Activated CD4-positive, alpha-beta T cell treated with anti-CD3 and anti-CD28 coated beads, Interleukin-2, Interleukin-4, amounts not matched to agents 100 ng/mL and 50 ng/mL, durations not matched to agents 16 hours and 8 hours (primary cell): Measurements from ENCODE around the gene MTERF1.
"Not testable (repeated sequence)": the region's sequence is repeated elsewhere in the genome, so short reads cannot be mapped to it uniquely, and the experiment has no call there.

Source experiments
- DNase-seq: peaks from one replicate; pipeline ENCODE4 v3.0.0-alpha.2; 2020; ENCODE audit warnings: low spot score

Gene MTERF1, protein sequence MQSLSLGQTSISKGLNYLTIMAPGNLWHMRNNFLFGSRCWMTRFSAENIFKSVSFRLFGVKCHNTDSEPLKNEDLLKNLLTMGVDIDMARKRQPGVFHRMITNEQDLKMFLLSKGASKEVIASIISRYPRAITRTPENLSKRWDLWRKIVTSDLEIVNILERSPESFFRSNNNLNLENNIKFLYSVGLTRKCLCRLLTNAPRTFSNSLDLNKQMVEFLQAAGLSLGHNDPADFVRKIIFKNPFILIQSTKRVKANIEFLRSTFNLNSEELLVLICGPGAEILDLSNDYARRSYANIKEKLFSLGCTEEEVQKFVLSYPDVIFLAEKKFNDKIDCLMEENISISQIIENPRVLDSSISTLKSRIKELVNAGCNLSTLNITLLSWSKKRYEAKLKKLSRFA

GRCh38 chr7:91880413-91881241, at the start of gene MTERF1:
Gene MTERF1, minus strand, starts transcription at chr7:91880702. Its CDS starts 619 bp downstream, at chr7:91880083.
- DNase-seq, result peak; percentile 94

DNA sequence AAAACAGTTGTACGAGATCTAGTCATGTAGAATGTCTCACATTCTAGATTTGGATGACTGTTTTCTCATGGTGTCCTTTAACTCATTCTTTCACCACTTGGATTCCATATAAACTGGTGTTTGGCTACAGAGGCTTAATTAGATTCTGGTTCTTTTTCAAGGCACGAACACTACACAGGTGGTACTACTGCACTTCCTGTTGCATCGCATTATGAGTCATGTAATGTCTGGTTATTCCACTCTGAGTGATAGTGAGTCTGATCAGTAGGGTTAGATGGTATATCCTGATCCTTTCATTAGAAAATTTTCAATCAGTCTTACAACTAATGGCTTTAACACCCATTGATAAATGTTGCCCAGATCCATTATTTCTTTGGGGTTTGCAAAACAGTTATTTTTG, 49.0 kb upstream of the MTERF1 start:
- peak; percentile 27 for DNase-seq

- no peak for DNase-seq
Measured at GRCh38 chr7:91927912-91928311, 47.4 kb upstream of the MTERF1 start.

GRCh38 chr7:91922857-91923256, 42.4 kb upstream of the MTERF1 start:
- DNase-seq, result no peak

- DNase-seq, result no peak
Measured at GRCh38 chr7:91918356-91918755, 37.9 kb upstream of the MTERF1 start.

DNA sequence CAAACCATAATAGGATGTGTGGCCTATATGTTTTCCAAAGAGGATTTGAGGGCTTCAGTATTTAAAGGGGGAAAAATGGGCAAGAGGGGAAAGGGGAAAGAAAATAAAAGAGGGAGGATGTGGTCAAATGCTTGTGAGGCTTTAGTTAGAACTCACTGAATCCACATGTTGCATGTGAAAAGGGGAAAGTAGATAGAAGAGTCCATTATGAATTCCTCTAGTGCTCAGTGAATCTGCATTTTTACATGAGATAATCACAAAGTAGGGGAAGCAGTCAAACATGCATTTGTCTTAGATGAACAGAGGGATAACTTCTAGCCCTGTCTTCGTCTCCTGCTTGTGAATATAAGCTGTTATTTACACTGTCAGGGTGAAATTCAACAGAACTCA, 35.5 kb upstream of the MTERF1 start:
- no peak for DNase-seq

- no peak for DNase-seq
Measured at GRCh38 chr7:91915401-91916050, 35.0 kb upstream of the MTERF1 start.

DNA sequence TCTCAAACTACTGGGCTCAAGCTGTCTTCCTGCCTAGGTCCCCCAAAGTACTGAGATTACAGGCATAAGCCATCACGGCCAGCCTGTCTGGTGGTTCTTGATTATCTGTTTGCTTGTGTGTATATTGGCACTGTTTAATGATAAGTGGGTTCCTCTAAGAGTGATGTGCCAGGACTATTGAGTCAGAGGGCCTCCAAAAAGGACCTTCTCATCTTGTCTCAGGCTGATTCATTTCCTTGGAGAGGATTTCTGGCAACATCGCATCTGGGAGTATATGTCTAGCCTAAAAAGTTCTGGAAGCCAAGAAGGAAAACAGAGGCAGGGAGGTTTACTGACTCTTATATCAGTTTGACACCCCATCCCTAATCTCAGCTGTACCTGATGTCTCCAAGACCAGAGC, 33.1 kb upstream of the MTERF1 start:
- DNase-seq, result no peak

- no peak for DNase-seq
Measured at GRCh38 chr7:91912494-91912893, 32.0 kb upstream of the MTERF1 start.

- no peak for DNase-seq
Measured at GRCh38 chr7:91911121-91911520, 30.6 kb upstream of the MTERF1 start.

DNA sequence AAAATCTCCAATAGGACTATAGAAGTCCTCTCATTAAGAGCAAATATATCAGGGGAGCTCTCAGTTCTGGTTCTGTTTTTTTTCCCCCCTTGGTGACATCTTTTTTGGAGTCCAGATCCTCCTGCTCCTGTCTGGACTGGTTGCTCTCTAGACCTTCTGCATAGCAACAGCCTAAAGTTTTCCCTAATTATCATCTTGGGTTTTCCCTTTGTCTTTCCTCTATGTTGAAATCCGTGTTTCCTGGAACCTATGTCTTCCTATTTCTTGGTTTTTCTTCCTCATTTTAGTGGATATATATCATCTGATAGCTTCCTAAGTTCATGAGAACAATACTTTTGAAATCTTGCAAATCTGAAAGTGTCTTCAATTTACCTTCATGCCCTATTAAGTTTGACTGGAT, 29.7 kb upstream of the MTERF1 start:
- no peak for DNase-seq

GRCh38 chr7:91899563-91899962, 19.1 kb upstream of the MTERF1 start:
- no peak for DNase-seq

DNA sequence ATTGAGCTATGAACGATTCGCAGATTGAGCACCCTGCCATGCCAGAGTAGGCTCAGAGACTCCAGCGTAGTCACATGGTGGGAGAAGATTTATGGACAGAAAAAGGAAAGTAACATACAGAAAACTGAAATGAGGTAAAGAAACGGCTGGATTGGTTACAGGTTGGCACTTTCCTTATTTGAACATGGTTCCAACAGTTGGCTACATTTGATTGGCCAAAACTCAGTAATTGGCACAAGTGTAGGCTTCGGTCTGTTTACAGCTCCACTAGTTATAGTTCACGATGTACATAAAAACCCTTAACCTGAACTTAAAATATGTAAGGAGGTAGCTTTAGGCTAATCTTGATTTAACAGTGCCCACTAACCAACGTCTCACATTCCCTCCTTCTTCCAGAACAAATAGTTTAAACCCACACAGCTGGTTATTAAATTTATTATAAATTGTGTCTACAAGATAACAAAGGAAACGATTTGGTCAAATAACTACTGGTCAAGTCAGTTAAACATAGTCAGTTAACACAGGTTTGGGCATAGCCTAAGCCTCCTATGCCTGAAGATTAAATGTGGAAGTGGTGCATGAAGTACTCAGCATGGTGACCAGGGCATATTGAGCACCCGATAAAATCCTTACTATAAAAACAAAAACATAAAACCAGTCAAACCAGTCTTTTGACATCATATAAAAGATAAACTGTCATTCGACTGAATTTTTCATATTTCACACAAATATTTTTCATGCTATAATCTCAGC, 17.9 kb upstream of the MTERF1 start:
- DNase-seq, result no peak

DNA sequence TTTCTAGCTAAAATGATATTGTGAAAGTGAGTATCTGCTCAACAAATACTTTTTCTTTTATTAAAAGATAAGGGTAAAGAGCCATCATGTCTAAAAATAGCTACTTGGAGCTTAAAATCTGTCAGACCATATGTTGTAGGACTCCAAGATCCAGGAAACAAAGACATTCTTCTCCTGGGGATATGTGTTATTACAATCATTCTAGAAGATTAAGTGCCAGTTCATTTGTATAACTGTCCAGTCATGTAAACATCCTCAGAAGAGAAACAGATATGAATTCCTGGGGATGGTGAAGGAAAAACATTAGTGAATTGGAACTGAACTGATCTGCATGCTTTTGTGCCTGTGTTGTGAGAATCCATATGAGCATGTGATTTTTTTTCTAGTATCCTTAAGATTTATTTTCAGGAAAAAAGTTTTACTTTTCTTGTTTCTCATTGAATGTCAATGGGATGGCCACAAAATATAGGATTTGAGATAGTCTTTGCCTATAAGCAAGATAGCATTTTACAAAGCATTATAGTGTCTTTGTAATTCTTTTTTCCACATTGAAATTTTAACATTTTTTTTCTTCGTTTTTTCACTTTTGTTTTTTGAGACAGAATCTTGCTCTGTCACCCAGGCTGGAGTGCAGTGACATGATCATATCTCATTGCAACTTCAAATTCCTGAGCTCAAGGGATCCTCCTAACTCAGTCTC, 14.4 kb upstream of the MTERF1 start:
- no peak for DNase-seq

DNA sequence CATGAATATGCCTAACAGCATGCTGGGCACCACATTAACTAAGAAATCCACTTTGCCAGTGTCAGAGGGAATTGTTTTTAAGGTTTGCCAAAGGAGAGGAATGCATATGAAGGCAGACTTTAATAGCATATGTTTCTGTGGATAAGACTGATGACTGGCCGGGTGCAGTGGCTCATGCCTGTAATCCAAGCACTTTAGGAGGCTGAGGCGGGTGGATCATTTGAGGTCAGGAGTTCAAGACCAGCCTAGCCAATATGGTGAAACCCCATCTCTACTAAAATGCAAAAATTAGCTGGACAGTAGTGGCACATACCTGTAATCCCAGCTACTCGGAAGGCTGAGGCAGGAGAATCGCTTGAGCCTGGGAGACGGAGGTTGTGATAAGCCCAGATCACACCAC, 13.2 kb upstream of the MTERF1 start:
- not testable (repeated sequence) for DNase-seq

DNA sequence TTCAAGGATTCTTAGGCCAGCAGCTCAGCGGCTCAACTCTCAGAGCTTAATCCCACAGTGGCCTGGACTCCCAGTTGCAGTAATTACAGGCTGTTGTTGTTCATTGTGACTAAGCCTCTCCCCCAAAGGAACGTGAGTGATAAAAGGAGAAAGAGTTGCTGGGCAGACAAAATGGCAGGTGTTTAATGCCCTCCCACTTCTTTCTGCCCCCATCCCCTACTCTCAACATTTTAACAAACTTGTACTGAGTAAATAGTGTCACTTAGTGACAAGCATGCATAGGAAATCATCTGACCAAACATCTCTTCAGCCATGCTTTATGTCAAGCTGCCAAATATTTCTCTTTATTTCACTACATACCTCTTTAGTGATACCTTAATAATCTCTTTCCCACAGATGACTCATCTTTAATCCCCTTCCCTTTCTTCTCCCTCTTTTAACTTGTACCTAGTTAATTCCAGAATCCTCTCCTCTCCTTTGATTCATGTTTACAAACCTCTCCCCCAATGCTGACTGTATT, 12.4 kb upstream of the MTERF1 start:
- DNase-seq, result no peak

DNA sequence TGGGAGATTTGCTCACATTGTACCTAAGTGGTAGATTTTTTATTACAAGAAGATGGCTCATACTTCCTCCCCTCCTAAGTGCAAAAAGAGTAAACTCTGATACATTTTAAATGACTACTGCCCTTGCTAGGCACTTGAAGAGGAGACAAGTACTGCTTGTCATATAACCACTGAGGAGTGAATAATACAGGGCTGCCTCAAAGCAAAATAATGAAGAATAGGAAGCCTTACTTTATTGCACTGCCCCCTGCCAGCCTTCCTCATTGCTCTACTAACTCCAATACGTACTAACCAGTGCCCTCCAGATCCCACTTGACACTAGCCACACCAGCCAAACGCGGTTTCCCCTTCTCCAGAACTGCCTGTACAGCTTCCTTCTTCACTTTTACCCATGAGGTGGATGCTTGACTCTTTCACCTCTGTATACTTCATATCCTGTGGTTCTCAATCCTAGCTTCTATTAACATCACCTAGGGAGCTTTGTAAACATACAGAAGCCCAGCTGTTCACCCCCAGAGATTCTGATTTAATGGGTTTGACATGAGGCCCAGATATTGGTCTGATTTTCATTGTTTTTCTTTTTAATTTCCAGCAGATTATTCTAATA, 11.7 kb upstream of the MTERF1 start:
- no peak for DNase-seq

DNA sequence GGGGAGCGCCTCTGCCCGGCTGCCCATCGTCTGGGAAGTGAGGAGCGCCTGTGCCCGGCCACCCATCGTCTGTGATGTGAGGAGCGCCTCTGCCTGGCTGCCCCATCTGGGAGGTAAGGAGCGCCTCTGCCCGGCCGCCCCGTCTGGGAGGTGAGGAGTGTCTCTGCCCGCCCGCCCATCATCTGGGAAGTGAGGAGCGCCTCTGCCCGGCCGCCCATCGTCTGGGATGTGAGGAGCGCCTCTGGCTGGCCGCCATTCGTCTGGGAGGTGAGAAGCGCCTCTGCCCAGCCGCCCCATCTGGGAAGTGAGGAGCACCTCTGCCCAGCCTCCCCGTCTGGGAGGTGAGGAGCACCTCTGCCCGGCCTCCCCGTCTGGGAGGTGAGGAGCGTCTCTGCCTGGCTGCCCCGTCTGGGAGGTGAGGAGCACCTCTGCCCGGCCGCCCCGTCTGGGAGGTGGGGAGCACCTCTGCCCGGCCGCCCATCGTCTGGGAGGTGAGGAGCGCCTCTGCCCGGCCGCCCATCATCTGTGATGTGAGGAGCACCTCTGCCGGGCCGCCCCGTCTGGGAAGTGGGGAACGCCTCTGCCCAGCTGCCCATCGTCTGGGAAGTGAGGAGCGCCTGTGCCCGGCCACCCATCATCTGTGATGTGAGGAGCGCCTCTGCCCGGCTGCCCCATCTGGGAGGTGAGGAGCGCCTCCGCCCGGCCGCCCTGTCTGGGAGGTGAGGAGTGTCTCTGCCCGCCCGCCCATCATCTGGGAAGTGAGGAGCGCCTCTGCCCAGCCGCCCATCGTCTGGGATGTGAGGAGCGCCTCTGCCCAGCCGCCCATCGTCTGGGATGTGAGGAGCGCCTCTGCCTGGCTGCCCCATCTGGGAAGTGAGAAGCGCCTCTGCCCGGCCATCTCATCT, 8.0 kb upstream of the MTERF1 start:
- not testable (repeated sequence) for DNase-seq

- not testable (repeated sequence) for DNase-seq
Measured at GRCh38 chr7:91887336-91888213, 7.1 kb upstream of the MTERF1 start.
